Prostate gland (tissue), 2 donors: ENCODE results near the gene VWA5B2.
A peak's percentile ranks its signal among the peaks of the same experiment; 100 is the strongest.

Source experiments
- POLR2A ChIP-seq: fragments of 450-650 bp; IDR thresholded peaks from one replicate; pipeline ENCODE4 v1.6.1; 2016; ENCODE audit warnings: antibody characterized with exemption, mild to moderate bottlenecking
- POLR2AphosphoS5 ChIP-seq: sonication (generic); formaldehyde crosslinking; IDR thresholded peaks from one replicate; pipeline ENCODE4 v1.6.1; 2017; ENCODE audit warnings: antibody characterized with exemption
- TF ChIP-seq, protein P1 (sequence below), 4 experiments: fragments of 200-600 bp in 2 of 4; fragments of 450-650 bp in 2 of 4; sonication (generic) in 2 of 4; IDR thresholded peaks; 1 replicate in 3 of 4; 2 replicates in 1 of 4; pipeline ENCODE4 v1.5.1; 2016 to 2019; ENCODE audit warnings: antibody characterized with exemption in 4 of 4, mild to moderate bottlenecking in 2 of 4, moderate library complexity in 2 of 4

DNA sequence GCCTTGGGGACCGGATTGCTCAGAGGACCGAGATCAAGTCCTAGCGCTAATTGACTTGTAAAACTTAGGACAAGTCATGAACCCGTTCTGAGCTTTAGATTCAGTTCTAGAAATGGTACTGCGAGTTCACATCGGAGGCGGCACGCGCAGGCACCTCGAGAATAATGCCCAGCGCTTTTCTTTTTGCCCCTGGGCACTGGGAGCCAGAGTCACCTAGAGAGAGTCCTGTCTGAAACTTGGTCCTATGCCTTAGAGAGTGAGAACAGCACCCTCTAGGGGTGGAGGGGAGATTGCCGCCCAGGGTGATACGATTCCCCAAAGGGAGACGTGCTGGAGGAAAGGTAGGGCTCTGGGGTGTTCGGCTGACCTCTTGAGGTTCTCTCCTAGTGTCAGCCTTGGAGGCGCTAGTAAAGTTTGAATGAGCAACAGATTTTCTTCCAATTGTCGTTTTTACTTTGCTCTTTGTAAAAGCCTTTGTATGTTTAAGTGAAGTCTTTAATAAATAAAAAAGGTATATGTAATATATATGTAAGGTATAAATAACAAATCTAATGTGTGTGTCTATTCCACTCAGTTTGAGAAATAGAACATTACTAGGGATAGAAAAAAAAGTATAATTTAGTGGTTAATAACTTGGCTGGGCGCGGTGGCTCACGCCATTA lies 20.9 kb downstream of the VWA5B2 start:
- TF ChIP-seq, protein P1, sequence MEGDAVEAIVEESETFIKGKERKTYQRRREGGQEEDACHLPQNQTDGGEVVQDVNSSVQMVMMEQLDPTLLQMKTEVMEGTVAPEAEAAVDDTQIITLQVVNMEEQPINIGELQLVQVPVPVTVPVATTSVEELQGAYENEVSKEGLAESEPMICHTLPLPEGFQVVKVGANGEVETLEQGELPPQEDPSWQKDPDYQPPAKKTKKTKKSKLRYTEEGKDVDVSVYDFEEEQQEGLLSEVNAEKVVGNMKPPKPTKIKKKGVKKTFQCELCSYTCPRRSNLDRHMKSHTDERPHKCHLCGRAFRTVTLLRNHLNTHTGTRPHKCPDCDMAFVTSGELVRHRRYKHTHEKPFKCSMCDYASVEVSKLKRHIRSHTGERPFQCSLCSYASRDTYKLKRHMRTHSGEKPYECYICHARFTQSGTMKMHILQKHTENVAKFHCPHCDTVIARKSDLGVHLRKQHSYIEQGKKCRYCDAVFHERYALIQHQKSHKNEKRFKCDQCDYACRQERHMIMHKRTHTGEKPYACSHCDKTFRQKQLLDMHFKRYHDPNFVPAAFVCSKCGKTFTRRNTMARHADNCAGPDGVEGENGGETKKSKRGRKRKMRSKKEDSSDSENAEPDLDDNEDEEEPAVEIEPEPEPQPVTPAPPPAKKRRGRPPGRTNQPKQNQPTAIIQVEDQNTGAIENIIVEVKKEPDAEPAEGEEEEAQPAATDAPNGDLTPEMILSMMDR (IDR thresholded peaks at IDR 0.05): peak; percentile 82 to 87 (median 85)
- TF ChIP-seq POLR2AphosphoS5 (peak; percentile 51), POLR2A (no peak)
